Measurements from ENCODE around the gene RUVBL2.

RUVBL2 gene

DNA sequence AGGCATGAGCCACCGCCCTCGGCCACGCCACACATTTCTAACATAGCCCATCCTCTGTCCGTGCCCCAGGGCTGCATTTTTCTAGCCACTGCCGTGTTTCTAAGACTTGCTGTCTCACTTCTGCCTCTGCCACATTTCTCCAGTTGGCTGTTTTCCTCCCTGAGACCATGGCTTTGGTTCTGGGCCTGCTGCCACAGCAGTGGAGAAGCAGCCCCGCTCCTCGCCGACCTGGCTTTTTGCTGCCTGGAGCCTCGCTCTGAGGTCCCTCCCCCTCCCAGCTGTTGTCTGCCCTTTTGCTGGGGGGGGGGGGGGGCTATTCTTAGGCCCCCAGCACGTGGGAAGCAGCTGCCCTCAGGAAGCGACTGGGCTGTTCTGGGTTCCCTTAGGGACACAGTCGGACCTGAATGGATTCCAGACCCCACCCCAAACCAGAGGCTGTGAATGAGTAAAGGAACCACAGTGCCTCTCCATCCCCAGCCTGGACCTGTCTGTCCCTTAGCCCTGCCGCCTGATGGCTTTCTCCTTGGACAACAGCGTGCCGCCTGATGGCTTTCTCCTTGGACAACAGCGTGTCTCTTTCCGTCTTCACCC is 3.9 kb upstream of the RUVBL2 start:
- DNase-seq (ENCODE audit: low spot score) = no peak

DNA sequence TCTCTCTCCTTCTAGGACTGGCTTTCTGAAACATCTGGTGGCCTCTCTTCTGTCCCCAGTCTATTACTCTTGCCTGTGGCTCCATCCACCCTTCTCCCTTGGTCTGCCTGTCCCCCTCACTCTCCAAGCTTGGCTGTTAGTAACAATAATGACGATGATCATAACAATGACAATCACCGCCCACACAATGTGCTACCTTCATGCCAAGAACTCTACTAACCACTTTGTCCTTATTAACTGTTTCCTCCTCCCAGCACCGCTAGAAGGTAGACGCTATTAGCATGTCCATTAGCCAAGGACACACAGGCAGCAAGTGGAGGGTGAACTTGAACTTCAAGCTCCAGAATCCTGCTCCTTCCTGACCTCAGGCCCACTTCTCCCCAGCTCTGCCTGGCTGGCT is 3.3 kb upstream of the RUVBL2 start:
- DNase-seq (ENCODE audit: low spot score) = no peak

DNA sequence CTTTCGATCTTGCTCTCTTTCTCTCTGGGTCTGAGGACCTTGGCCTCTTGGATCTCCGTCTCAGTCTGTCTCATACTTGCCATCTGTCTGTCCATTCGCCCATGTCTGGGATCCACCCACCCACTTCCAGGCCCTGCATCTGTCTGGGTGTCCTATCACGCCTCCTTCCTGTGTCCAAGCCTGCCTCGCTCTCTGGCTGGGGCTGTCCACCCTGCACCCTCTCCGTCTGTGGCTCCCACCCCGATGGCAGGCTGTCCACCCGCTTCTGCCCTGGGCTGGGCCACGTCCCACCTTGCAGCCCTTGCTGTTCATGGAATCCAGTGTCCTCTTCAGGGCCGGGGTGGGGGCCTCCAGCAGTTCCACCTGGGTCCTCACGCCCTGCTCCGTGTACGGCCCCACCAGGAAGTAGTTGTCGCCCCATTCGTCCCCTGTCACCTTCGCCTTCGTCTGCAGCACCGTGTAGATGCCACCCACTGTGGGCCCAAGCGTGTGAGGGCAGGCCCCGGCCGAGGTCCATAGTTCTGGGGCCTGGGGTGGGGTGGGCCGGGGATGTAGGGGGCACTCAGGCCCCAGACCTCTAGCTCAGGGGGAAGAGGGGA is 2.6 kb upstream of the RUVBL2 start:
- no peak for DNase-seq (ENCODE audit: low spot score)

DNA sequence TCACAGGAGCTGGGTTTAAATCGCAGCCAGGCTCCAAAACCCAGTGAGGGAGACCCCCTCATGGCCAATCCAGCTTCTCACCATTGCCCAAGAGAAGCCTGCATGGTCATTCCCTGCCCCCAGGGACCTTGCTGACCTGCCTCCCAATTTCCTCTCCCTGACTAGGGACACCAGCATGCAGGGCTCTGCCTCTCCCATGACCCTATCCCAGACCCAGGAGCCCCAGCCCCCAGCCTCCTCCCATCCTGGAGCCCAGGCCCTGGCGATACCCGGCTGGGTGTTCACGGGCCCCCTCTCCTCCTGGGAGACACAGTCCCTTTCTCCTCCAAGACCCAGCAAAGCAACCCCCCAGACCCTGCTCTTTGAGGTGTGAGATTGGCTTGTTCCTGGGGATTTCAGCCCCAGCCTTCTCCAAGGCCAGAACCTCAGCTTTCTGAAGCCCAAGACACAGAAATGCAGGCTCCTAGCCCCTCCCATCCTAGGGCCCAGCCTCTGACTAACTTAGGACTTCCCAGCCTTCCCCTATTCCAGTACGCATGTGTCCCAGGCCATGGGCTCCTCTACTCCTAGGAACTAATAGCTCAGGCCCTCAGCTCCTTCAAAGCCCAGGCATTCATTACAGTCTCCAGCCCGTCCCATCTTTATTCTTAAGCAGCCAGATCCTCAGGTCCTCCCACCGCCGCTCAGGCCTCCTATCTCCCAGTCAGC is 1.7 kb upstream of the RUVBL2 start:
- peak; percentile 65 for DNase-seq (ENCODE audit: low spot score)

DNA sequence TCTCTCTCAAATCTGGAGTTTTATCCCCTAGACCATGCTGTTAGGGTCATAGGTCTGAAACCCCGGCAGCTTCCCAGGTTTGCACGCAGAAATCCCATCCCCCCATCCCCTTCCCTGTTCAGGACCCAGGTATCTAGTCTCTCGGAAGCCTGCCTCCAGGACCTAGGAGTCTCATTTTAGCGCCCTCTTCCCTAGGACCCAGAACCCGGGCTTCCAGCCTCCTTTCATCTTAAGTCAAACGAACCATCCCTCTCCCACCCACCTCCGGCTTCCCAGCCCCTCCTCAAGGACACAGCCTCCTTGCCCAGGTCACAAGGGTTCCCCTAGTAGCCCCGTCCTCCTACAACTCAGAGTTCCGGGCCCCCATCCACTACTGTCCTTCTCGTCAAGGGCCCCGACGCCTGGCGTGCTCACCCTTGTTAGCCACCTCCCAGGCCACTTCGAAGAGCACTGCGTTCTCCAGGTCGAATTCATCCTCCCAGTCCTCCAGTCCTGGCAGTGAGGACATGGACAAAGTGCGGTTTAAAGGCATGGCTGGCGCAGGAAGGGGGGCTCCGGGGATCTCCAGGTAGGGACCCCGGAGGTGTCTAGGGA is 1.0 kb upstream of the RUVBL2 start:
- no peak for DNase-seq (ENCODE audit: low spot score)

DNA sequence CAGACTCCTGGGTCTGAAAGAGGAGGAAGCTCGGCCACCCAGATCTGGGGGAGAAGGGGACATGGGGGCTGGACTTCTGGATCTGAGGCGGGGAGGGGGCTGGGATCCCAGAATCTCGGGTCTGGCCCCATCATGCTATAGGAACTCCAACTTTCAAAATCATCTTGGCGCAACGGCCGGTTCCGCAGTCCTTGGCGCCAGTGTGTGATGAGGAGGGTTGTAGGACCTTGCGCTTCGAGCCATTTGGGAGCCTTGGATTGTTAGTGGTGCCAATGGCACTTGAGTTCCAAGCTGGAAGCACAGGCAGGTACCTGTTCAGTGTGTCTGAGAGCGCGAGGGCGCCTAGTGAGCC is 324 bp downstream of the RUVBL2 start:
- DNase-seq (ENCODE audit: low spot score) = no peak

DNA sequence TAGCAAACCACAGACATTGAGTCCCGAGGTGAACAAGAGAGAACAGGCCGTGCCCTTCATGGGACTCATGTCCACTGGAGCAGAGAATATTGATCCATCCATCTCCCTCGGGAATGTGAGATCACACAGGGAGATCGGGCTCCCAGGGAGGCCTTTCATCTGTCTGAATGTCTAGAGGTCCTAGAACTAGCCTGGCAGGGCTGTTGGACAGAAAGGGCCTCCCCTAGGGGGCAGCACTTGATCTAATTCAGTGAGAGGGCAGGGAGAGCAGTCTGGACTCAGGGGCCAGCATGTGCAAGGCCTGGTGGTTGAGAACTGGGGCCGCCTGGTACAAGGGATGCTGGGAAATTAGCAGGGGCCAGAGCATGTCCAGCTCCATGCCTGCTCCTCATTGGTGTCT is 4.3 kb downstream of the RUVBL2 start:
- DNase-seq (ENCODE audit: low spot score) = peak; percentile 76

DNA sequence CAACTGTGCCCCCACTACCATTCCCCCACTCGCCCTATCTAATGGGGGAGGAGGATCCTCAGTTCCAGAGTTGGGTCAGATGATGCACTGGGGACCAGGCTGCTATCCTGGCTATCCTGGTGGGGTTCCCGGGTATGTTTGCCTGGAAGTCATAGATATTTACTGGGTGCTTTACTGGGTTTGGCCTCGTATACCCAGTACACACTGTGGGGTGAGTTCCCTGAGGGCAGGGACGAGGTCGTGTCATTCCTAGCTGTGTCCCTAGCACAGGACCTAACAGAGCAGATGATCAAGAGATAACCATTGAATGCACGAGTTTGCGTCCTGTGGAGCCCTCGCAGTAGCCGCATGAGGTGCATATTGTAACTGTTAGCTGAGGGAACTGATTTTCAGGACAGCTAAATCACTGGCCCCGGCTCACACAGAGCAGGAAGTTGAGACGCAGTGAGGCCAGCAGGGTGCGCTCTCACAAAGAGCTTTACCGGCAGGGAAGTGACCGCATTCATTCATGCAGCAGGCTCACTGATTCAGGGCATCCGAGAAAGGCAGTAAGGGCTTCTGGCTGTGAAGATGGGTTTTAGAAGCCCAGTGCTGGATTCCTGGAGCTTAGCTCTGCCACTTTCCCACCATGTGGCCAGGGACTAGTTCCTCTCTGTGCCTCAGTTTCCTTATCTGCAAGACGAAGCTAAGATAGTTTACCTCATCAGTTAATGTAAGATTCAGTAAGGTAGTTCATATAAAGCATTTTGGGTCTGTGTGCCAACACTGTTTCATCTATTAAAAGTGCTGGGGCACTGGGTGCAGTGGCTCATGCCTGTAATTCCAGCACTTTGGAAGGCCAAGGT is 6.0 kb downstream of the RUVBL2 start:
- DNase-seq (ENCODE audit: low spot score) = peak; percentile 68

DNA sequence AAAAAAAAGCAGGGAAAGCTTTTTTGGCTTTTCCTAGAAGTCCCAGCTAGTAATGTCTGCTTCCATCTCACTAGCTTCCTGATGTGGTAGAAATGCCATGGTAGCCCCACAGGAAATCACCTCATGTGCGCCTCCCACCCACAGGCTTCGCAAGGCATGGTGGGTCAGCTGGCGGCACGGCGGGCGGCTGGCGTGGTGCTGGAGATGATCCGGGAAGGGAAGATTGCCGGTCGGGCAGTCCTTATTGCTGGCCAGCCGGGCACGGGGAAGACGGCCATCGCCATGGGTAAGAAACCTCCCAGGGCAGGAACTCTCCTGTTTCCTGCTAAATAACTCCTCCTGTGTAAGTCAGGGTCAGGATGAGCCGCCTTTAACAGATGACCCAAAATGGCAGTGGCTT is 10.4 kb downstream of the RUVBL2 start:
- no peak for DNase-seq (ENCODE audit: low spot score)

DNA sequence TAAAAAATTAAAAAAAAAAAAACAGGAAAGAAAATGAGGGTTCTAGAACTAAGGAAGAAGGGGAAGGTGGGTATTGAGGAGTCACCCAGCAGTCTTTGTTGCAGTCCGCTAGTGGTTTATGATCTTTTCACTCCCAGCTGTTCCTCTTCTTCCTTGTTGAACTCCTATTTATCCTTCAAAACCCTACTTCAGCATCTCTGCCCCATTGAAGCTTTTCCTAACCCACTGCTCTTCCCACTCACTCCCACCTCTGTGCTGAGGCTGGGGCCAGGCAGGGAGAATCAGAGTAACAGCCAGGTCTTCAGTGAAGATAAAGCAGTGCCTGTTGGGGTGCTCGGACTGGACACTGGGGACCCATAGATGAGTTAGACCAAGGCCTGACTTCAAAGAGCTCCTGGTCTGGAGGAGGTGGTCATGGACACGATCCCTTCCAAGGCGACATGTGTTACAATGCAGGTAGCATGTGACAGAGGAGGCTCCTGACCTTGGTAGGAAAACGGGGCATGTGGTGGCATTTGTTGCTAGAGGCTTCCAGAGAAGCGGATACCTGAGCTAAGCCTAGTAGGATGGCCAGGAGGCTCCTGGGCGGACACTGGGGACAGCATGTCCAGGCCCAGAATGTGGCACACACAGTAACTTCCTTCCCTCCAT is 11.4 kb downstream of the RUVBL2 start:
- no peak for DNase-seq (ENCODE audit: low spot score)

DNA sequence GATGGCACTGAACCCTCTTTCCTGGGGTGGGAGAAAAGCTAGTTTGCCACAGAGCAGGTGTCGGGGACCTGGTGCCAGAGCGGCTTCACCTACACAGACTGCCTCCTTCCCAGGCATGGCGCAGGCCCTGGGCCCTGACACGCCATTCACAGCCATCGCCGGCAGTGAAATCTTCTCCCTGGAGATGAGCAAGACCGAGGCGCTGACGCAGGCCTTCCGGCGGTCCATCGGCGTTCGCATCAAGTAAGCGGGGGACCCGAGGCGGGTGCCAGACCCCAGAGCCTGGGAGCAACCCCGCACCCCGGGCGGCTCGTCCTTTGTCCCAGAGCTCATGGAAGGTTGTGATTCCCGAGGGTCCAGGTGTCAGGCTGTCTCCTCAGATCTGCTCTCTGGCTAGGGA is 13.2 kb downstream of the RUVBL2 start:
- DNase-seq (ENCODE audit: low spot score) = no peak

DNA sequence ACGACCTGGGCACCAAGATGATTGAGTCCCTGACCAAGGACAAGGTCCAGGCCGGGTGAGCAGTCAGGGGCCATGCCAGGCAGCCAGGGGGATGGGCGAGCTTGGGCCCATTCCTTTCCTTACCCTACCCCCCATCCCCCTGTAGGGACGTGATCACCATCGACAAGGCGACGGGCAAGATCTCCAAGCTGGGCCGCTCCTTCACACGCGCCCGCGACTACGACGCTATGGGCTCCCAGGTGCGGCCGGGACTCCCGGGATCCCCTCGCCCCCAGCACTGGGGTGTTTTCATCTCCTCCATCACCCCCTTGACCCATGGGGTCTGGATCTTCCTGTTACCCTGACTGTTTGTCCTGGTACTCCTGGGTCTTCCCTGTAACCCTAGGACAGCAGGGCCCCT is 16.1 kb downstream of the RUVBL2 start:
- DNase-seq (ENCODE audit: low spot score) = no peak

DNA sequence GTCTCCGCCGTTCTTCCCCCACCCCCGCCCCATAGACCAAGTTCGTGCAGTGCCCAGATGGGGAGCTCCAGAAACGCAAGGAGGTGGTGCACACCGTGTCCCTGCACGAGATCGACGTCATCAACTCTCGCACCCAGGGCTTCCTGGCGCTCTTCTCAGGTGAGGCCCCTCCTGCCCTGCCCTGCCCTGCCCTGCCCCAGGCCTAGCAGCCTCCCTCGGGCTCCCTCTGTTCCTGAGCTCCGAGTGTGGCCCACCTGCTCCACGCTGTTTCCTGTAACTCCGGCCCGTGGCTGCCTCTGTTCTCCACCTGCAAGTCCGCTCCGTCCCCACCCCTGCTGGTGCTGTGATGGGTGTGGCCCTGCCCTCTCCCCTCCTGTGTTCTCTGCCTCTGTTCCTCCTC is 16.8 kb downstream of the RUVBL2 start:
- no peak for DNase-seq (ENCODE audit: low spot score)

DNA sequence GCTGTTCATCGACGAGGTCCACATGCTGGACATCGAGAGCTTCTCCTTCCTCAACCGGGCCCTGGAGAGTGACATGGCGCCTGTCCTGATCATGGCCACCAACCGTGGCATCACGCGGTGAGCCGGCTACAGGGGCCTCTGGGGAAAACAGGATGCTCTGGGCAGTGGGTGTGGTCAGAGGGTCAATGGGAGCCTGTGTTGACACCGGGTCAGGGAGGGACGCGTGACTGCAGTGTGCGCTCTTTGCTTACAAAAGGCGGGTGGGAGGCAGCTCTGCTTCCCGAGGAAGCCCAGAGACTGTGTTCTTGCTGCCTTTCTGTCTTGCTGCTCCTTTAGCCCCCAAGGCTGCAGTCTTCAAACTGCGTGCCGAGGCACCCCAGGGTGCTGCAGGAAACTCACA is 17.5 kb downstream of the RUVBL2 start:
- DNase-seq (ENCODE audit: low spot score) = no peak

DNA sequence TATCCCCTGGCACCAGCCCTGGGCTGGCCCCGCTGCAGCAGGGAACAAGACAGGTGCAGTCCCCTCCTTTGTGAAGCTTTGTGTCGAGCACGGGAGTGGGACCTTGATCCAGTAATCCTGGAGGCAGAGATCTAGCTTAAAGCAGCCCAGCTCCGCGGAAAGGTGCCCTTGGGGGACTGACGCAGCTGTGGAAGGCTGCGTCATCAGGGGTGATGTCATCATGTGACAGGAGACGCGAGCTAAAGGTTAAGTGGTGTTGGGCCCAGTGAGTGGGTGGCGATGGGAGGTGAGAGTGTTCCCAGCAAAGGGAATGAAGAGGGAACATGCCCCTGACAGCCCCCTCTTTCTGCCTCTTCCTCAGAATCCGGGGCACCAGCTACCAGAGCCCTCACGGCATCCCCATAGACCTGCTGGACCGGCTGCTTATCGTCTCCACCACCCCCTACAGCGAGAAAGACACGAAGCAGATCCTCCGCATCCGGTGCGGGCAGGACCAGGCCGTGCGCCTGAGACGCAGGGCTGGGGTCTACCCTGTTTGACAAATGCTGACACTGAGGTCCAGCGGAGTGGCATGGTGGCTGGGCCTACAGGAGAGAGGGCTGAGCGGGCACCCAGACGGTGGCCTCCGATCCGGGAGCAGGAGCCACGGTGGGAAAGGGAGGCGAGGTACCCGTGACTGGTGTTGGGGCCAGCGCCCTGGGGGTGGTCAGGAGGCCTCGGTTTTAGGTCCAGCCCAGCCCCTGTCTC is 20.6 kb downstream of the RUVBL2 start:
- DNase-seq (ENCODE audit: low spot score) = no peak

DNA sequence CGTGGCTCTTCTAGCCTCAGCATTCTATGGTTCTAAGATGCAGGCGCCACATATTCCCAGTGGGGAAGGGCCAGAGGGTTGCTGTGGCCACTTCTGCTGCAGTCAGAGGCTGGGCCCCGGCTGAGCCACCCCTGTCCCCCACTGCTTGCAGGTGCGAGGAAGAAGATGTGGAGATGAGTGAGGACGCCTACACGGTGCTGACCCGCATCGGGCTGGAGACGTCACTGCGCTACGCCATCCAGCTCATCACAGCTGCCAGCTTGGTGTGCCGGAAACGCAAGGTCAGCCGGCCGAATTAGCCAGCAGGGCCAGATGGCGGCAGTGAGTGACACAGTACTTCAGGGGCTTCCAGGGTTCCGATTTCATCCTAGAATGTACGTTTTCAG is 21.2 kb downstream of the RUVBL2 start:
- DNase-seq (ENCODE audit: low spot score) = no peak

DNA sequence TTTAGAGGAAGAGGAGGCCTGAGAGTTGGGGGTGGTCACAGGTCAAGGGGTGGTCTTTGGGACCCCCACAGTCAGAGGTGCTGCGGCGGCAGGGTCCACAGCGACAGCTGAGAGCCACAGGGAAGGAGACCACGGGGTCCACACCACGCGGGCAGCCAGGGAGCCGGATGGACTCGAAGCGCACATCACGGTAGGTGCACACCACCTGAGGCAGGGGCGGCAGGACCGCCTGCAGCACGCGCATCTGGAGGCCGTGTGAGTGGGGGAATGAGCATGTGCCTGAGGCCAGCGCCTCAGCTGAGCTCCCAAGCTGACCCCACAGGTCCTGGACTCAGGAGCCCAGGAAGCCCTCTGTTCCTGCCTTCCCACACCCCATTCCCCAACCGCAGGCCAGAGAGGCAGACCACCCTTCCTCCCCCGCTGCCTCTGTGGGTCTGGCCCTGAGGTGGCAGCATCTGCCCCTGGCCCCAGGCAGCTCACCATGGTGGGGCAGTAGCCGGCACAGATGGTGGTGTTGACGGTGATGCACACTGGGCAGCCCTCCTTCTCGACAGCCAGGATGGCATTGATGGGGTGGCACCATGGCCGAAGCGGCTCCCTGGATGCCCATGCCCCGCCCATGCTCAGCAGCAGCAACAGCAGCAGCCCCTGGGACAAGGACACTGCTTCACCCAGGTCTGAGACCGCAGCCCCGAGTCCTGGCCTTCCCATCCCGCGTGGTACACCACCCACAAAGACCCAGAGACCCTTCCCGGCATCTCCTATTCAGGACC is 22.6 kb downstream of the RUVBL2 start:
- DNase-seq (ENCODE audit: low spot score) = no peak

DNA sequence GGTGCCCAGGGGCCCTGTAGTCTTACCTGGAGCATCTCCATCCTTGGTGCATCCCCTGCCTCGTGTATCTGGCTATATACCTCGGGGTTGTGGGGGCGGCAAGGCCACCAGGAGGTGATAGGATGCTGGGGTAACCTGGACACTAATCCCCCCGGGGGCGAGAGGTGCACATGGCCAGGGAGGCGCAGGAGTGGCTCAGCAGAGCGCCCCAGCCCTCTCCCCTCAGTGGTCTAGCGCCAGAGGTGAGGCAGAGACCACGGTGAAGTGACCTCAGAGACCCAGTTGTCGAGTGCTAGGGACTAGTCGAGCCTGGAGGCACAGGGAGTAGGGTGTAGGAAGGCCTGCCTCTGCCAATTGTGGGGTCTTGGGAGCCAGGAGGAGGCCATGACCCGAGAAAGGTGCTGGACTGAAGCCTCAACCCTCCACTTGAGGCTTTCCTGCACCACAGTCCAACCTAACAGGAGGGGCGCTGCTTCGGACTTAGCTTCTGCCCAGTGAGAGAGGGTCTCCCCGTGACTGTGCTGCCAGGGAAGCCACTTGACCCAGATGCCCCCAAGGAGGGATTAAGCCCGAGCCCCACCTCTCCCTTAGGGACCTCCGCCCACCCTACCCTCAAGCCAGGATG is 23.5 kb downstream of the RUVBL2 start, which contains the start of gene LHB:
LHB (minus strand) TSS at position 51 of the 625 bp plus-strand sequence; CDS start at position 41, 10 bp downstream.
- DNase-seq (ENCODE audit: low spot score) = no peak

DNA sequence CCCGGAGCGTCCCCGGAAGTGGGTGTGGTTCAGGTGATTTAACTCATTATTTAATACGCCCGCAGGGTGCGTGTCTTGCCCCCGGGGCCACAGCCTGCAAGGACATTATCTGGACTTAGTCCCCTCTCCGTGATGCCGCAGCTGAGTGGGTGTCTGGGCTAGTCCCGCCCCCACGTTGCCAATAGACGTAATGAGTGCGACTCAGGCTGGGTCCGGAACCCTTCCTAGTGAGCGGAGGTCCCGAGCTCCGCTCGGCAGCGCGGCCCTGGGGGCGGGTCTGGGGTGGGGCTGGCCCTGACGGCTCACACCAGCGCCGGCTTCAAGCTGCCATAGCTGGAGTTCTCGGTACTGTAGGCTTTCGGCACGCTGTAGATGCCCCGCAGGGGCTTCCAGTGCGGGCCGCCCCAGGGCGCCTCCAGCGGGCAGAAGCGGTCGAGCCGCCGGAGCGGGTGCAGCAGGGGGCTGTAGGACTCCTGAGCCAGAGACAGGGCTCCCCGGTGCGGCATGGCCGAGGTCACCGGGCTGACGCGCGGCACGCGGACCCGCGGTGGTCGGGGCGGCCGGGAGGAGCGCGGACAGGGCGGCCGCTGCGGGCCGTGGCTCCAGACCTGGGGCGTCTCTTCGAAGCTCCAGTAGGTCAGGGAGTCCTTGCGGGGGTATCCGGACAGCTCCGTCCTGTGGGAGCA is 24.1 kb downstream of the RUVBL2 start:
- DNase-seq (ENCODE audit: low spot score) = peak; percentile 92
